ENCODE results near the gene DHPS.
A peak's percentile ranks its signal among the peaks of the same experiment; 100 is the strongest.

DHPS gene

GRCh38 chr19:12641456-12641855 lies 40.2 kb downstream of the DHPS start:
- DNase-seq (ENCODE audit: low spot score), result no peak
- TF ChIP-seq CTCF (IDR thresholded peaks at IDR 0.05; ENCODE audit: extremely low read depth, insufficient read depth, missing control alignments), result no peak
- in situ Hi-C loops (cut with MboI; ENCODE audit: low pct_unique_long_range_greater_than_20kb, low sequenced_read_pairs, unreplicated experiment), result no loop called here

- in situ Hi-C loops (cut with MboI; ENCODE audit: low pct_unique_long_range_greater_than_20kb, low sequenced_read_pairs, unreplicated experiment), result no loop called here
- TF ChIP-seq CTCF (IDR thresholded peaks at IDR 0.05; ENCODE audit: extremely low read depth, insufficient read depth, missing control alignments), result peak; percentile 93
- peak; percentile 91 for DNase-seq (ENCODE audit: low spot score)
Observed at GRCh38 chr19:12639901-12640613, 41.6 kb downstream of the DHPS start.

- in situ Hi-C loops (cut with MboI; ENCODE audit: low pct_unique_long_range_greater_than_20kb, low sequenced_read_pairs, unreplicated experiment), result no loop called here
- TF ChIP-seq CTCF (IDR thresholded peaks at IDR 0.05; ENCODE audit: extremely low read depth, insufficient read depth, missing control alignments), result no peak
- no peak for DNase-seq (ENCODE audit: low spot score)
Observed at GRCh38 chr19:12638611-12639182, 43.0 kb downstream of the DHPS start.

- in situ Hi-C loops (cut with MboI; ENCODE audit: low pct_unique_long_range_greater_than_20kb, low sequenced_read_pairs, unreplicated experiment), result no loop called here
- DNase-seq (ENCODE audit: low spot score), result no peak
Observed at GRCh38 chr19:12636631-12637030, 45.0 kb downstream of the DHPS start.

GRCh38 chr19:12629215-12629614 lies 52.5 kb downstream of the DHPS start:
- no peak for DNase-seq (ENCODE audit: low spot score)
- in situ Hi-C loops (cut with MboI; ENCODE audit: low pct_unique_long_range_greater_than_20kb, low sequenced_read_pairs, unreplicated experiment), result no loop called here
- no peak for TF ChIP-seq CTCF (IDR thresholded peaks at IDR 0.05; ENCODE audit: extremely low read depth, insufficient read depth, missing control alignments)

More at GRCh38 chr19:12636631-12637030, 45.0 kb downstream of the DHPS start:
- TF ChIP-seq CTCF (IDR thresholded peaks at IDR 0.05; ENCODE audit: extremely low read depth, insufficient read depth, missing control alignments), result no peak

- no peak for TF ChIP-seq CTCF (IDR thresholded peaks at IDR 0.05; ENCODE audit: extremely low read depth, insufficient read depth, missing control alignments)
- no peak for DNase-seq (ENCODE audit: low spot score)
- in situ Hi-C loops (cut with MboI; ENCODE audit: low pct_unique_long_range_greater_than_20kb, low sequenced_read_pairs, unreplicated experiment), result no loop called here
Observed at GRCh38 chr19:12628040-12629022, 53.3 kb downstream of the DHPS start.

Data from GM13977 (cell line).